Brain microvascular endothelial cell (primary cell): Measurements from ENCODE around the gene AVL9.
"Not testable (repeated sequence)": the region's sequence is repeated elsewhere in the genome, so short reads cannot be mapped to it uniquely, and the experiment has no call there.

ENCODE experiments used
- DNase-seq: peaks from one replicate; pipeline ENCODE4 v3.0.0-alpha.2; 2020
- H3K27ac ChIP-seq: fragments of 250-450 bp; sonication (Bioruptor Pico); 2 replicates; pipeline ENCODE4 v1.5.1; 2020; ENCODE audit warnings: mild to moderate bottlenecking, moderate library complexity
- H3K27me3 ChIP-seq: fragments of 250-450 bp; sonication (Bioruptor Pico); replicated peaks from 2 replicates; pipeline ENCODE4 v1.5.1; 2020; ENCODE audit warnings: mild to moderate bottlenecking
- H3K36me3 ChIP-seq: fragments of 250-450 bp; sonication (Bioruptor Pico); replicated peaks from 2 replicates; pipeline ENCODE4 v1.5.1; 2020; ENCODE audit warnings: mild to moderate bottlenecking
- H3K4me3 ChIP-seq: 2 replicates; pipeline ENCODE4 v1.5.1; 2011; ENCODE audit warnings: low read depth, mild to moderate bottlenecking, control low read depth, low read length, moderate library complexity
- in situ Hi-C: cut with HindIII; loops from 2 replicates; pipeline ENCODE4 v1.10.0; 2017; ENCODE audit warnings: low sequenced_read_pairs, low pct_ligation_motif_present
- TF ChIP-seq, protein P1 (sequence below): IDR thresholded peaks from 2 replicates; pipeline ENCODE4 v1.5.1; 2011; ENCODE audit warnings: low read depth, mild to moderate bottlenecking, moderate library complexity, low read length, control low read depth, inconsistent platforms; ENCODE audit errors: missing control alignments

AVL9 gene

DNA sequence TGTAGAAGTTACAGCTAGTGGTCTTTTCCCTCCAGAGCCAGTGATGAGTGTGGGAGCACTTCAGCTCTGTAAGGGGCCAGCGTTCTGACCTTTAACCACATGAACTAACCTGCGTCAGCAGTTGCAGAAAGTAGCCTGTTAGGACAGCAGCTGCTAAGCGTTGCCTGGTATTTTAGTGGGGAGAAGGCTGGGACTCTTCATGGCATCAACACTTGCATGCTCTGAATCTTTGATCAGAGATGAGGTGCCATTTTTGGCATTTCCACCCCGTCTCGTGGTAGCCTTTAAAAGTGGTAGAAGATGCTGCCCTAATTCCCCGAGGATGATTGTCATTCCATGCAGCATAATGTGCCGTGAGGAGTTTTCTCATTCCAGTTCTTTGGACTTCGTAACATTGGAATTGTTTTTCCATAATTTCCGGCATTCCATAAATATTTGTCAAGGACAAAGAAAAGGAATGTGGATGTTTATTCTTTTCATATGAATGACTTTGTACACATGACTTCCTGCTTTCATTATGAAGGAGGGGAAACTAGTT, 92.2 kb downstream of the AVL9 start:
- DNase-seq = peak; percentile 90
- Histone ChIP-seq H3K36me3 (peaks cover 21% of the 10 kb centered on the region), H3K4me3 (peak overlapping the region; percentile 6), H3K27me3 (no peaks in the 10 kb centered on the region), H3K27ac (peak overlapping the region; percentile 87)
- TF ChIP-seq, protein P1, sequence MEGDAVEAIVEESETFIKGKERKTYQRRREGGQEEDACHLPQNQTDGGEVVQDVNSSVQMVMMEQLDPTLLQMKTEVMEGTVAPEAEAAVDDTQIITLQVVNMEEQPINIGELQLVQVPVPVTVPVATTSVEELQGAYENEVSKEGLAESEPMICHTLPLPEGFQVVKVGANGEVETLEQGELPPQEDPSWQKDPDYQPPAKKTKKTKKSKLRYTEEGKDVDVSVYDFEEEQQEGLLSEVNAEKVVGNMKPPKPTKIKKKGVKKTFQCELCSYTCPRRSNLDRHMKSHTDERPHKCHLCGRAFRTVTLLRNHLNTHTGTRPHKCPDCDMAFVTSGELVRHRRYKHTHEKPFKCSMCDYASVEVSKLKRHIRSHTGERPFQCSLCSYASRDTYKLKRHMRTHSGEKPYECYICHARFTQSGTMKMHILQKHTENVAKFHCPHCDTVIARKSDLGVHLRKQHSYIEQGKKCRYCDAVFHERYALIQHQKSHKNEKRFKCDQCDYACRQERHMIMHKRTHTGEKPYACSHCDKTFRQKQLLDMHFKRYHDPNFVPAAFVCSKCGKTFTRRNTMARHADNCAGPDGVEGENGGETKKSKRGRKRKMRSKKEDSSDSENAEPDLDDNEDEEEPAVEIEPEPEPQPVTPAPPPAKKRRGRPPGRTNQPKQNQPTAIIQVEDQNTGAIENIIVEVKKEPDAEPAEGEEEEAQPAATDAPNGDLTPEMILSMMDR = no peak
- in situ Hi-C loops = no loop called here

DNA sequence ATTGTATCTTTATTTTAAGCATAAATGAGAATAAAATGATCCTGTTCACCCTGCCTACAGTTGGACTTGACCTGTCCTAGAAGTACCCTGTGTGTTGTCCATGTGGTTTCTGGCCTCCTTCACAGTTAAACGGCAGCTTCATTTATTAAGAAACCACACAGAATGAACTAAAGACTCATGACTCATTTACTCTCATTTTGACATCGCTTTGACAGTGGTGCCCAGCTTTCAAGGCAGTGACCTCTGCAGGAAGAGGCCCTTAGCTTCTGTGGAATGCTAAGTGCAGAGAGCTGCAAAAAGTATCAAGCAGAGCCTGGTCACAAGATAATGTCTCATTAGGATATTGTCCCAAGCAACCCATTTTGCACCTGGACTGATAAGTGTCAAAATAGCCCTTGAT, 93.4 kb downstream of the AVL9 start:
- peak; percentile 73 for DNase-seq

DNA sequence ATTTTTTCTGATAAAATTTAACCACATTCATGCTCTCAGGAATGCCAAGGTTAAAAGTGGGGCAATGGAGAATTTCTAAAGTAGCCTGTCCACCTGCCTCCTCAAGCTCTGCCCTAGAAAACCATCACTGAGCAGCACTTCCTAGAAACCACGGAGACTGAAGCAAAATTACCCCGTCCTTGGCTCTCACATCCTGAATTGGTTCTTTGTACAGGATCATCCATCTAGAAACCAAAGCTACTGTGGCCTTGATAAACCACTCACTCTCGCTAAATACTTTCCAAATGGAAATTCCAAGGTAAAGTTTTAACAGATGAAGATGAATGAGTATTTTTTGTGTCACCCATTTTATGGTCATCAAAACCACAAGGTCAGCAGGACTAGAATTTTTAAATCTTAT, 96.6 kb downstream of the AVL9 start:
- TF ChIP-seq, protein P1 = no peak
- DNase-seq = no peak
- in situ Hi-C loops = no loop called here
- Histone ChIP-seq H3K4me3 (no peak overlapping the region), H3K27me3 (no peaks in the 10 kb centered on the region), H3K27ac (no peak overlapping the region), H3K36me3 (peaks cover 7% of the 10 kb centered on the region)

More for the DNA sequence above, 93.4 kb downstream of the AVL9 start:
- Histone ChIP-seq H3K4me3 (no peak overlapping the region), H3K27me3 (no peaks in the 10 kb centered on the region), H3K36me3 (peaks cover 16% of the 10 kb centered on the region), H3K27ac (peak overlapping the region; percentile 87)
- in situ Hi-C loops = no loop called here
- TF ChIP-seq, protein P1 = peak; percentile 44

DNA sequence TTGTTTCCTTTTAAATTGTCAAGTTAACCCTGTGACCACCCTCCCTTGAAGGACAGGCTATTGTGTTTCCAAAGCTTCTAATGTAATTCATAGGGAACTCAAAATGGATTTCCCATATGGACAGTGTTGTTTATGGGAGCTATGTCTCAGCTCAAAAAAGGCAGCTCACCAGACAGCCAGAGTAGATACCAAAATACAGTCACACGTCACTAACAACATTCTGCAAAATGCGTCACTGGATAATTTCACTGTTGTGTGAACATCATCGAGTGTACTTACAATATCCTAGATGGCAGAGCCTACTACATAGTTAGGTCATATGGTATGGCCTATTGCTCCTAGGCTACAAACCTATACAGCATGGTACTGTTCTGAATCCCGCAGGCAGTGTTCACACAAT, 97.4 kb downstream of the AVL9 start:
- no peak for DNase-seq
- Histone ChIP-seq H3K27ac (no peak overlapping the region), H3K27me3 (no peaks in the 10 kb centered on the region), H3K4me3 (no peak overlapping the region), H3K36me3 (peaks cover 7% of the 10 kb centered on the region)
- TF ChIP-seq, protein P1 = no peak
- in situ Hi-C loops = no loop called here

DNA sequence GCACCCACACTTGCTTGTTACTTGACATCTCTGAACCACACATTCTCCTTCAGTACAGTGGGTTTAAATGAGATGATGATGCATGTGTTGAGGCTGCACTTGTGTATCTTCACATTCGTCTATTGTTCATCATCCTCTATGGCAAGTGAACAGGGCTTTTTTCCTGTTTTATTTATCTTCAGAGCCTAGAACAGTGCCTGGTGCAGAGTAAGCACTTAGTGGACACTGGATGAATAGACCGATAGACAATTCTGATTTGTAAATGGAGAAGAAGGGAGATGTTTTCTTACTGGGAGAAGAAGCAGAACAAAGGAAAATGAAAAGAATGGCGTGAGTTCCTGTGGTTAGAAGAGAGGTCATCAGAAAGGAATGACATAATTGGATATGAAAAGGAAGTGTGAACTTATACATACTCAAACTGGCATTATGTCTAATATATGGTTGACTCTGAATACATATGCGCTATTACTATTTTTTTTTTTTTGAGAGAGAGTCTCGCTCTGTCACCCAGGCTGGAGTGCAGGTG, 99.7 kb downstream of the AVL9 start:
- H3K27me3 ChIP-seq = no peaks in the 10 kb centered on the region
- in situ Hi-C loops = no loop called here
- peak; percentile 6 for DNase-seq

DNA sequence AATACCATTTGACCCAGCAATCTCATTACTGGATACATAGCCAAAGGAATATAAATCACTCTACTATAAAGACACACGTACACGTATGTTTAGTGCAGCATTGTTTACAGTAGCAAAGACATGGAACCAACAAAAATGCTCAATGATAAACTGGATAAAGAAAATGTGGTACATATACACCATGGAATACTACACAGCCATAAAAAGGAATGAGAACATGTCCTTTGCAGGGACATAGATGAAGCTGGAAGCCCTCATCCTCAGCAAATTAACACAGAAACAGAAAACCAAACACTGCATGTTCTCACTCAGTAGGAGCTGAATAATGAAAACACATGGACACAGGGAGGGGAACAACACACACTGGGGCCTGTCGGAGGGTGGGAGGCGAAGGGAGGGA, 105.9 kb downstream of the AVL9 start:
- H3K27me3 ChIP-seq, in situ Hi-C loops, H3K4me3 ChIP-seq, H3K27ac ChIP-seq, H3K36me3 ChIP-seq, DNase-seq: not testable (repeated sequence)

More for the DNA sequence above, 99.7 kb downstream of the AVL9 start:
- TF ChIP-seq, protein P1 = no peak
- Histone ChIP-seq H3K27ac (no peak overlapping the region), H3K36me3 (no peaks in the 10 kb centered on the region), H3K4me3 (no peak overlapping the region)
